T47D (cell line): Measurements from ENCODE around the gene MAP1LC3B.

ENCODE experiments used
- DNase-seq, 2 experiments: peaks; one replicate each; pipeline versions ENCODE4 v3.0.0 to v3.0.0-alpha.2; 2011 to 2012; ENCODE audit warnings: low read depth in 1 of 2, low spot score in 1 of 2
- JUND ChIP-seq: IDR thresholded peaks from 2 replicates; pipeline ENCODE4 v1.6.1; 2012; ENCODE audit warnings: low read depth
- in situ Hi-C: cut with HindIII; loops from 2 replicates; pipeline ENCODE4 v1.10.0; 2016; ENCODE audit warnings: low sequenced_read_pairs, low pct_unique_long_range_greater_than_20kb

Gene MAP1LC3B

DNA sequence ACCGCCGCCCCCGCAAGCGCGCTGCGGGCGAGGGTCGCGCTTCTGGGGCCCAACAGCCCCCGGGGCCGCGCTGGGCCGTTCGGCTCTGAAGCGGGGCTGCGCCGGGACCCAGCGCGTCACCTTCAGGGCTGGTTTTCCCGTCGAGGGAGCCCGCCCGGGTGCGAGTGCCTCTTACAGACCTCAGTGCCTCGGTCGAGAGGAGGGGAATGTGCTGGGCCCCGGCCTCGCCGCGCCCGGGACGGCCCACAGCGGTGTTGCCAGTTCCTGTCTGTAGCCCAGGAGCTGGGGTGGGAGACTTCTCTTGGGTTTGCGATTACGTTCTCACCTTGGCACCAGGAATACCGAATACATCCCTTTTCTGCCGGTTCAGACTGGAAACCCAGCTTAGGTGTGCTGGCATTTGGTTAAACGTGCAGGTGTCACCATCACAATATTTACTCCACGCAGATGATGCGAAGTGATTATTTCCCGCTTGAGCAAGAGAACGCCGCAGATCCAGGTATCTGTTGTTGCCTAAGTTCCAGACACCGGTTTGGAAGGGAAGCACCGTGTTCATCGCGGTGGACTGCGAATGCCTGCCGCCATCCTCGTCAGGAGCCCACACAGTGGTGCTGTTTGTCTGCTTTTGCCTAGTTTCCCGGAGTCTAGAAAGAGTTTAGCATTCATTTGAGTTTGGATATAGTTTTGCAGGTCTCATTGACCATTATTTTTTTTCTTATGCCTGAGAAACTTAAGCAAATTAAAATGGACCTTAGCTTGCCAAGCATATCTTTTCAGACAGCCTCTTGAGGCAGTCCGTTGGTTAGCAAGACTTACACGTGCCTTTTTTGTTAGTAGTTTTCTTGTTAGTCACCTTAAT, 914 bp downstream of the MAP1LC3B start:
- TF ChIP-seq JUND = no peak
- peak; percentile 65 to 72 for DNase-seq
- in situ Hi-C loops = no loop called here

DNA sequence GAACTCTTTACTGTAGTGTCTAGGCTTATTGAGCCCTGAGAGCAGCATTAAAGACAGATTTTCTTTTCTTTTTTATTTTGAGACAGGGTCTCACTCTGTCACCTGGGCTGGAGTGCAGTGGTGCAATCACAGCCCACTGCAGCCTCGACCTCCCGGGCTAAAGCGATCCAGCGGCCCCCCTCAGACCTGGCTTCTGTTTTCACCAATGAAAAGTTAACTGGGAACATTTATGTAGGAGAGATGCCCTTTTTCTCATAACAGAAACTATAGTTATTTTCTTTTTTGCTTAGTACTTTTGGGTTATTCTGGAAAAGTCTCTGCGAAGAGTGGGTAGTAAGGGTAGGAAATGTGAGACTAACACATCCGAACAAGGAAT, 1.5 kb downstream of the MAP1LC3B start:
- no peak for TF ChIP-seq JUND
- in situ Hi-C loops = no loop called here
- no peak for DNase-seq

DNA sequence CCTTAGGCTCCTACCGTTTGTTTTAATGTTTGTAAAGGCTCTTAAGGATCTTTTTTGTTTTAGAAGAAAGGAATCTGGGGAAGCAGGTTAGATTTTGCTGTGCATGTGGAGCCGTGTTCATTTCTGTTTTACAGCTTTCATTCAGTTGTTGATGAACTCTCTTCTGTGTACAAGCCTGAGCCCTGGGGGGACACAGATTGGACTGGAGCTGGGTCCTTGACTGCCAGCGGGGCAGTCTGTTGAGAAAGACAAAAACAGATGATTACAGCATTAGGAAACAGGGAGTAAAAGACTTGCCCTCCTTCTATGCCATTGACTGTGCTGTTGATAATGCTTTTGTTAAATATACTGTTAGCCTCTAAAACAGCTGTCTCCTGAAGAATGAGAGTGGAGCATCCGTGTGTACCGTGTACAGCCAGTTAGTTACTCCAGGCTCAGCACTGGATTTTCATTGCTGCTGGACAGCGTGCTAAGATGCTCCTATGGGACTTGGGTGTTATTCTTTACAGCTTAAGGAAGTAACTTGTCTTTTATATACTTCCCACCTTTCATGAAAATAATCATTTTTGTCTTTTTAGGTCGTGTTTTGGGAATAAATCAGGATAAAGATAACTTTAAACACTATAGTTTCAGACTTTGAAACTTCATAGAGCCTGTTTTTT, 3.2 kb downstream of the MAP1LC3B start:
- no peak for TF ChIP-seq JUND
- in situ Hi-C loops = no loop called here
- DNase-seq = no peak

DNA sequence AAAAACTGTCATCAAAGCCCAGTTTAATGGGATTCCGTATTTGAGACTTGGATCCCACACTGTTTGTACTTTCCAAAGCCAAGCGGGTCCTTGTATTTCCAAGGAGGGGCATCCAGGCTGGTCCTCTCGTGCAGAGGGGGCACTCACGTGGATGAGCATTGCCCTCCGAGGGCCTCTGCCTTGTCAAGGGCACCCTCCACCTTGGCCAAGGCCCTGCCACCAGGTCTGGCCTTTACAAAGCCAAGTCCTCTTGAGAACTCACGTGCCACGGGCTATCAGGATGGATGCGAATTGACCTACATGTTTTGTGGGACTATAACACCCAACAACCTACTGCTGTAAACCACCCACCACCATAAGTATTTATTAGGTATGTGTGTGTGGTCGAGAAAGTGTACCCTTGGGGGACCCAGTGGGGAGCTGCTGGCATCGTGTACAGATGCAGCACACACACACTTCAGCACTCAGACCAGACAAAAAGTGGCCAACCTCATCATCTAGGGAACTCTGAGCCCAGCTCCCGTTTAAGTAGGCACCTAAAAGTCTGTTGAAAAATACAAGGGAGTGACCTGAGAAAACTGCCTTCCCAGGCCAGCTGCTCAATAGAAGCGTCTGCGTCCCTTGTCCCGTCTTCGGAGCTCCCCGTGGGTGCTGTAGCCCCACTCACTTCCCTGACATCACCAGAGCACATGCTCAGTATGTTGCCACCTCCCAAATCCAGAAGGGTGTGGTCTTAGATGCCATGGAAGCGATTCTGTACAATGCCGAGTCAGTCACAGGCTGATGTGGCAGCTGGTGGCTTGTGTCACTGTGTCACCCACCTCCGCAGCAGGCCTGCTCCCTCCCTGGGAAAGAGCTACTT, 12.9 kb downstream of the MAP1LC3B start:
- in situ Hi-C loops = no loop called here
- DNase-seq = no peak

DNA sequence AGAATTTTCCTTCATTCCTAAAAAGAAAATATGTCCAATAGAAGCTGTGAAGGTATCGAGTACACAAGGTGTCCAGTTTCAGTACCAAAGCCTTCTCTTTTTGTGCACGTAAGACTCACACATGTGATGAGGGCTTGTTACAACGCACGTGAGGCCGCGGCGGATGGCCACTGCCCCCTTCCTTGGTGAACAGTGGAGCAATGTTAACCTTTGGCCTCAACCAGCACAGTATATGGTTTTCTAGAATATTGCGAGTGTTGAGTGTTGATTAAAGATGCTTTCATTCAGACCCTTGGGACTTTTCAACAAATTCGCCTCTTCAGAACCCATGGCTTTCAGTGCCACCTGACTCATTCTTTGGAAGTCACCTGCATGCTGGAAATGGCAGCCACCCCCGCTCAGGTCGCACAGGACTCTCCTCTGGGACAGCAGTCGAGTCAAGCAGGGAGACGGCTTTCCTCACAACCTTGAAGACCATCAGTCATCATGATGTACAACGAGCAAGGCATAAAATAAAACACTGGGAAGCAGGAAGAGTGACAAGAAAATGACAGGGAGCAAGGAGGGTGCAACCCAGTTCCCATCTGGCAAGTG, 14.5 kb downstream of the MAP1LC3B start:
- no peak for DNase-seq
- in situ Hi-C loops = no loop called here
- no peak for TF ChIP-seq JUND

More for the DNA sequence above, 12.9 kb downstream of the MAP1LC3B start:
- no peak for TF ChIP-seq JUND

DNA sequence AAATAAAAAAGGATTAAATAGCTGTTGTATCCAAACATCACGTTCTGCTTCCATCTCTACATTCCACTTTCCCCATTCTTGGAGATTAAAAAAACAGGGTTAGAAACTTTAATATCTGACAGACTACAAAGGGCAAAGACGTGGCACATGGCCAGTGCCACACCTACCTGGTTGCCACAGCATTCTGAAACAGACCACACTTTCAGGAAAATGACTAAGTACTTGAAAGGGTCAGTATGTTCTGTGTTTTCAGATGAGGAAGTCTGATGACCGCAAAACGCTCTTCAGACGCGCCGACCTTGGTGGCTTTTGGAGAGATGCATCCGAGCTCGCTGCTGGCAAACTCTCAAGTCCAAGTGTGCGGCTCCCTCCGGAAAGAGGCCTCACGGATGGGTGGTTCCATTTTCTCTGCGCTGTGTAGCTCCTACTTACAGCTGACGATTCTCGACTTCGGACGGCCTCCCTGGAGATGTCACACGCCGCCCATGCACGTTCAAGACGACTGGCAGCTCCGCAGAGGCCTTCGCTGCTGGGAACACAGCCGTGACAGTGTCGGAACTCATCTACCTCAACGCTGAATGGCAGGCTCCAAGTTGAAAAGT, 15.5 kb downstream of the MAP1LC3B start:
- in situ Hi-C loops = no loop called here
- no peak for DNase-seq
- no peak for TF ChIP-seq JUND

DNA sequence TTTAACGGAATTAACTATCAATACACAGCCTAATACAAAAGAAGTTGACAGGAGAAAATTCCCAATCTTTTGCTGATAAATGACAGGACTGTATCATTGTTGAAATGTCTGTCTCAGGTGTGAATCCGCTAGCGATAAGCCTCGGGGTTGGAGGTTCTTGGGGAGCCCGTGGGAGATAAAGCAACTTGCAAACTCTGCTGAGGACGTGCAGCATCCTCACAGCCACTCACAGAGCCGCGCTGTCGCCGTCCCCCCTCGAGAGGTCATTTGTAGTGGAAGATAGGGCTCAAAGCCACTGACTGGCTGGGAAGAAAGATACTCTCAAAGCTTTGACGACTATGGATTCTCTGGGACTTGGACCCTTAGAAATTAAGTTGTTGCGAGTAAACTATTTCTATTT, 17.0 kb downstream of the MAP1LC3B start:
- in situ Hi-C loops = no loop called here
- no peak for DNase-seq
- no peak for TF ChIP-seq JUND

DNA sequence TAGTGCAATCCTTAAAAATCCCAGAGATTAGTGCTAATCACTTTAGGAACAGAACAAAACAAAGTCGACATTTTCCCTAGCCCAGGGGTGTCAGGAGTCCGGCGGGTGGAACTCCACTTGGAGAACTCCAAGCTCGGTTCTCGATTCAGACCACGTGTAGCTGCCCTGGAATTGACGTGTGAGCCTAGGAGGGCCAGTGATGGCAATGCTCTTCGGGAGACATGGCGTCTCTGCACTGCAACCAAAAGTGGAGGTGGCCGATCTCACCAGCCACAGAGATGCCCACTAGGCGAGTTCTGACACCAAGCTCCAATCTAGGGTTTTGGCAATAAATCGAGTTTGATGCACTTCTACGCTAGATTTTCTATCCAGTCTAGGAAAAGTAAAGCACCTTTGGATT, 17.6 kb downstream of the MAP1LC3B start:
- in situ Hi-C loops = no loop called here
- TF ChIP-seq JUND = no peak
- DNase-seq = no peak

DNA sequence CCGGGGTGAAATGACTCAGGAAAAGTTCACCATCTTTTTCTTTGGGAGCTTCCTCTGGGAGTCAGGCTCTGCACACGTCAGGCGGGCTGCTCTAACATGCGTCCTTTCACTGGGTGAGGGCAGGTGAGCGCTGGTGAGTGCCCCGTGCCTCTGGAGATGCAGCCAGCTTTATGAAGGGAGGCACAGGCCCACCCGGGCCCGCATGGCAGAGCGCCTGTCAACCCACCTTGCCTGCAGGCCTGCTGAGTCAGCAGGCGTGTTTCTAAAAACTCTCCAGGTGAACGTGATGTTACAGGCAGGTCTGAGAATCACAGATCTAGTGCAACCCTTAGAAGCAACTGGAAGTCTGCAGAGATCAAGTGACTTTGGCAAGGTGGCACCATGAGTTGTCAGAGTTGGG, 18.4 kb downstream of the MAP1LC3B start:
- in situ Hi-C loops = no loop called here
- DNase-seq = no peak
- no peak for TF ChIP-seq JUND

DNA sequence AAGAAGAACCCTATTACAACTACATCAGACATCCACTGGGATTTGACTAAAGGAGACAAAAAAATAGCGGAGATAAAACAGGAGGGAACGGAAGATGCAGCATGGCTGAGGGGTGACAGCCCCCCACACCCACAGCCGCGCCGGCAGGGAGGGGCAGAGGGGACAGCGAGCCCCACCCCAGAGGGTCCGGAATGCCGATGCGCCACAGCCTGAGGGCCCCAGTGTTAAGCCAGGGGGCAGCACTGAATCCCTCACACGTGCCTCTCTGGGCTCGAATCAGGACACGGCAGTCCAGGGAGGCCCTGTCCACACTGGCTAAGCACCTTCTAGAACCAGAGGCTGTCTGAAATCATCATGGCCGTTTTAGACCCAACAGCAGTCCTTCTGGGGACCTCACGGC, 18.8 kb downstream of the MAP1LC3B start:
- in situ Hi-C loops = no loop called here
- TF ChIP-seq JUND = no peak
- no peak for DNase-seq

DNA sequence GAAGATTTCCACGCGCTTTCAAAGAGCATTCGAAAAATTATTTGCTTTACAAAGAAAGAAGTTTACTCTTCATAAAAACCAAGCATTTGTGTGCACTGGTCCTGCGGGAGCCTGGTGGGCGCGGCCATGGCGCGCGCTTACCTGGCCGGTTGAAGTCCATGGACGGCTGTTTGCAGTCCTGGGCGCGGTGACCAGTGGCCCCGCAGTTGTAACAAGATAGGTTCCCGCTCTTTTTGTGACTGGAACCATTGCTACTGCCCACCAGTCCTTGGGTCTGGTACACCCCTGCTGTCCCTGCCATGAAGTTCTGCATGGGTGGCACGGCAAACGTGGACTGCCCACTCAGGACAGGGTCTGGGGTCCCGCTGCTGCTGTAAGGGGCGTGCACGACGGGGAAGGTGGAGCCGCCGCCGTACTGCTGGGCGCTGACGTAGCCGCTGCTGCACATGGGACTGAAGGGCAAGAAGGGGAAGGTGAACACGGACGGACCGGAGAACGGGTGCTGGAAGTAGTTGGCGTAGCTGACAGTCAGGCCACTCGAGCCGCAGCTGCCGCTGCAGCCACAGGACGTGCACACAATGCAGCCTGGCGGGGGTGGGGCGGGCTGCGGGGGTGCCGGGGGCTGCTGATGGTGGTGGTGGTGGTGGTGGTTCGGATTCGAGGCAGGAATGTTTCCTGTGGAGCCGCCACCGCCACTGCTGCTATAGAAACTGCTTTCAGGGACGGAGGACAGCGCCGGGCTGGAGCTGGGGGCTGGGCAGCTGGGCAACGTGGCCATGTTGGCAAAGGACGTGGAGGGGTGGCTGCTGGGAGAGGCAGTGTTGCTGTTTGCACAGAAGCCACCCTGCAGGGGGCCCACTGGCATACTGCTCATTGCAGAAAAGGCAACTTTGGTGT, 19.5 kb downstream of the MAP1LC3B start:
- in situ Hi-C loops = no loop called here
- no peak for TF ChIP-seq JUND
- DNase-seq = no peak
